BE2C (cell line): ENCODE data around the gene GFPT2.

ENCODE experiments used
- DNase-seq: peaks from one replicate; pipeline ENCODE4 v3.0.0-alpha.2; 2020
- H3K27me3 ChIP-seq: fragments of 250-450 bp; sonication (Bioruptor Pico); 2 replicates; pipeline ENCODE4 v1.5.1; 2020; ENCODE audit warnings: mild to moderate bottlenecking
- H3K36me3 ChIP-seq: fragments of 250-450 bp; sonication (Bioruptor Pico); 2 replicates; pipeline ENCODE4 v1.5.1; 2020; ENCODE audit warnings: mild to moderate bottlenecking
- H3K4me1 ChIP-seq: fragments of 250-450 bp; sonication (Bioruptor Pico); 2 replicates; pipeline ENCODE4 v1.5.1; 2020
- H3K4me3 ChIP-seq: 2 replicates; pipeline ENCODE4 v1.5.1; 2011; ENCODE audit warnings: low read depth, low read length
- H3K9me3 ChIP-seq: fragments of 250-450 bp; sonication (Bioruptor Pico); 2 replicates; pipeline ENCODE4 v1.5.1; 2020
- TF ChIP-seq, protein P1 (sequence below): IDR thresholded peaks from 2 replicates; pipeline ENCODE4 v1.5.1; 2012; ENCODE audit warnings: mild to moderate bottlenecking, low read depth, low read length

GFPT2 gene

DNA sequence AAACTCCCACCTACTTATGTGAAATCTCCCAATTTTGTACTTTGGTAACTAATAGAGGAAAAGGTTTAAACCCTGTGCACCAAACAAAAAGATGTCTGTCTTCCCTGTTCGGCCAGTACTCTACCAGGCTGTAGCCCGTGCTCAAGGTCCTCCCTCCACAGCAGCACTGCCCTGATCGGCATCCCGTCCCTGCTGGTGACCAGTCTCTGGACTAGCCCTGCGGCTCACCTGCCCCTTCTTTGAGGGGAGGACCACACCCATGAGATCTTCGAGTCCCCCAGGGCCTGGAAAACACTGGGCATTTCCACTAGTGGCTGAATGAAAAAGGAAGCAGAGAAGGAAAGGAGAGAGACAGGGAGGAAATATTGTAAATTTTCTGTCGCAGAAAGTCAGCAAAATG is 2.8 kb downstream of the GFPT2 start:
- Histone ChIP-seq H3K4me1 (no peaks in the 10 kb centered on the region; the same call in 1 of the 2 replicates), H3K36me3 (no peaks in the 10 kb centered on the region), H3K27me3 (peaks cover 27% of the 10 kb centered on the region), H3K9me3 (no peaks in the 10 kb centered on the region), H3K4me3 (no peak overlapping the region)
- DNase-seq = no peak
- TF ChIP-seq, protein P1, sequence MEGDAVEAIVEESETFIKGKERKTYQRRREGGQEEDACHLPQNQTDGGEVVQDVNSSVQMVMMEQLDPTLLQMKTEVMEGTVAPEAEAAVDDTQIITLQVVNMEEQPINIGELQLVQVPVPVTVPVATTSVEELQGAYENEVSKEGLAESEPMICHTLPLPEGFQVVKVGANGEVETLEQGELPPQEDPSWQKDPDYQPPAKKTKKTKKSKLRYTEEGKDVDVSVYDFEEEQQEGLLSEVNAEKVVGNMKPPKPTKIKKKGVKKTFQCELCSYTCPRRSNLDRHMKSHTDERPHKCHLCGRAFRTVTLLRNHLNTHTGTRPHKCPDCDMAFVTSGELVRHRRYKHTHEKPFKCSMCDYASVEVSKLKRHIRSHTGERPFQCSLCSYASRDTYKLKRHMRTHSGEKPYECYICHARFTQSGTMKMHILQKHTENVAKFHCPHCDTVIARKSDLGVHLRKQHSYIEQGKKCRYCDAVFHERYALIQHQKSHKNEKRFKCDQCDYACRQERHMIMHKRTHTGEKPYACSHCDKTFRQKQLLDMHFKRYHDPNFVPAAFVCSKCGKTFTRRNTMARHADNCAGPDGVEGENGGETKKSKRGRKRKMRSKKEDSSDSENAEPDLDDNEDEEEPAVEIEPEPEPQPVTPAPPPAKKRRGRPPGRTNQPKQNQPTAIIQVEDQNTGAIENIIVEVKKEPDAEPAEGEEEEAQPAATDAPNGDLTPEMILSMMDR = no peak

DNA sequence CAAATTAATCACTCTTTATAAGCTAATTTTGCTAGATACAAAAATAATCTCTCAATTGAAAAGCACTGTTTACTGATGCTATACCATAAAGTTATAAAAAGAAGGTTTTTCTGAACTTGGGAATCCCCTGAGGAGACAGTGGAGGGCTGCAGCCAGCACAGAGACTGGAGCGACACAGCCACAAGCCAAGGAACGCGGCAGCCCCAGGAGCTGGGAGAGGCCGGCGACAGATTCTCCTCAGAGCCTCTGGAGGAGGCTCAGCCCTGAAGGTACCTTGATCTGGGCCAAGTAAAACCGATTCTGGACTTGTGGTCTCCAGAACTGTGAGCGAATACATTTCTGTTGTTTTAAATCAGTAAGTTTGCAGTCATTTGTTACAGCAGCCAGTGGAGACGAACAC is 3.7 kb downstream of the GFPT2 start:
- TF ChIP-seq, protein P1 = no peak
- Histone ChIP-seq H3K36me3 (no peaks in the 10 kb centered on the region), H3K27me3 (peaks cover 24% of the 10 kb centered on the region), H3K4me3 (no peak overlapping the region), H3K4me1 (no peaks in the 10 kb centered on the region; the same call in 1 of the 2 replicates), H3K9me3 (no peaks in the 10 kb centered on the region)
- DNase-seq = no peak

DNA sequence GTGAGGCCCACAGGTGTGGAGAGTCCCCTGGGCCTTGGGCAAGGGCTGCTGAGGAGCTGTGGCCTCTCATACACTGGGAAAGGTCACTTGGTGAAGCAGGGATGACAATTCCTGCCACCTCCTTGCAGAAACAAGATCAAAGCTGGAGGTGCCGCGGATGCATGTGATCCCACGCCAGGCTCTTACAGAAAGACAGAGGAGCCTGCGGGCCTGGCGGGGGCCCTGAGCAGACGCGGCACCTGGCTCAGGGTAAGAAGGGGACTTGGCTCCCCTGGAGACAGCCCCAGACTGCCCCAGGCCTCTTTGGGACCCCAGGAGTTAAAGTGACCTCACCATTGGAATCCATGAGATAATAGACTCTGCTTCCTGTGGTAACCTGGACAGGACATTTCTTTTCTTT is 4.8 kb downstream of the GFPT2 start:
- DNase-seq = no peak
- no peaks in the 10 kb centered on the region; the same call in 1 of the 2 replicates for H3K4me1 ChIP-seq
- no peaks in the 10 kb centered on the region for H3K9me3 ChIP-seq
- no peak overlapping the region for H3K4me3 ChIP-seq
- TF ChIP-seq, protein P1 = no peak
- peaks cover 18% of the 10 kb centered on the region for H3K27me3 ChIP-seq
- no peaks in the 10 kb centered on the region for H3K36me3 ChIP-seq

DNA sequence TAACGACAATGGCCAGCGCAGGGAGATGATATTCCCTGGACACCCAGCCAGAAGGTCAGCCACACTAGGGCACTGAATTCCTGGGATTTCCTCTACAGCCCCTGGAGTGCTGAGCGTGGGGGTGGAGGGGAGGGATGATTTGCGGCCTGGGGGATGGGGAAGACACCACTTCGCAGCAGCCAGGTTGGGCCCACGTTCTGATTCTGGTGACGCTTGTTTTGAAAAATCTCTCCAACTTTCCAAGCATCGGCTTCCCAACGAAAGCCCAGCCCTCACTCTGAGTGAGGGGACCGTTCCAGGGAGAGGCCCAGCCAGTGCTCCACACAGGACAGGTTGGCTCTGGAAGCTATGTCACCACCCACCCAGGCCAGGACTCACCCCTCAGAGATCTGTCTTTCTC is 5.4 kb downstream of the GFPT2 start:
- Histone ChIP-seq H3K4me3 (no peak overlapping the region), H3K9me3 (no peaks in the 10 kb centered on the region), H3K27me3 (peaks cover 14% of the 10 kb centered on the region), H3K36me3 (no peaks in the 10 kb centered on the region), H3K4me1 (no peaks in the 10 kb centered on the region; the same call in 1 of the 2 replicates)
- no peak for DNase-seq
- TF ChIP-seq, protein P1 = no peak

DNA sequence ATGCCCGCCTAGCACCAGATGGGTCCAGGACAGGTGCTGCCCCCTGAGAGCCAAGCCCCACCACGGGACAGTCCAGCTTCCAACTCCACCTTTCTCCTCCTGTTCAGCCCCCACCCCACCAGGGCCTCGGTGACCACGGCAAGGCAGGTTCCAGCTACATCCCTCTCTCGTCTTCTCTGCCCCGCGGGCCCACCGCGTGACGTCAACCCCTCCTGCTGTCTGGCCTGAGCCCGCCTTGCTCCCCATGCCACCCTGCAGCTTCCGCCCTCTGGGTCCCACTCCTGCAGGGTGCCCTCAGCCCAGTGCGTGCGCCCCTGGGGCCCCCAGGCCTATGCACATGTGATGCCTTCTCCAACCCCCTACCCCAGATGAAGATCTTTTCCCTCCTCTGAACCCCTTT is 6.8 kb downstream of the GFPT2 start:
- TF ChIP-seq, protein P1 = no peak
- H3K4me1 ChIP-seq = no peaks in the 10 kb centered on the region; the same call in 1 of the 2 replicates
- no peaks in the 10 kb centered on the region for H3K9me3 ChIP-seq
- H3K27me3 ChIP-seq = peaks cover under 1% of the 10 kb centered on the region
- H3K4me3 ChIP-seq = no peak overlapping the region
- DNase-seq = no peak
- no peaks in the 10 kb centered on the region for H3K36me3 ChIP-seq

DNA sequence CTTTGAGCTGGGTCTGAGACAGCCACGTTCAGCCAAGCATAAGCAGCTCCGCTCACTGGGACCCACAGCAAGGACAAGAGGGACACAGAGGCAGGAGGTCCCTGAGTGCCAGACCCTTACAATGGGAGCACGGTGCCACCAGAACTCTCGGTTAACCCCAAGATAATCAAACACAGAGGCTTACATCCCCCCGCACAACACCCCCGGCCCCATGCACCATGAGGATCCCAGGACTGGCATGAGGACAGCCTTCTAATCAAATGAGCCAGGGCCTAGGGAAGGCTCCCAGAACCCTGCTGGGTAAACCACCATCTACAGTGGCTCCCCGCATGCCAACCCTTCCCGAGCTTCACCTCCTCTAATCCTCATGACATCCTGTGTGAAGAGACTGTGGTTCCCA is 7.4 kb downstream of the GFPT2 start:
- H3K4me1 ChIP-seq = no peaks in the 10 kb centered on the region; the same call in 1 of the 2 replicates
- no peak overlapping the region for H3K4me3 ChIP-seq
- TF ChIP-seq, protein P1 = no peak
- no peaks in the 10 kb centered on the region for H3K27me3 ChIP-seq
- no peaks in the 10 kb centered on the region for H3K36me3 ChIP-seq
- DNase-seq = no peak
- H3K9me3 ChIP-seq = no peaks in the 10 kb centered on the region
